GM12864 (cell line): ENCODE measurements around the gene PDE11A.

Source experiments
- DNase-seq: peaks from one replicate; pipeline ENCODE4 v3.0.0-alpha.2; 2011; ENCODE audit warnings: low read depth
- H3K4me3 ChIP-seq: 2 replicates; pipeline ENCODE4 v1.5.1; 2011; ENCODE audit warnings: mild to moderate bottlenecking, low read depth, low read length, control low read depth
- CTCF ChIP-seq: IDR thresholded peaks from 2 replicates; pipeline ENCODE4 v1.5.1; 2011; ENCODE audit warnings: low read depth, mild to moderate bottlenecking, moderate library complexity, low read length, control low read depth, inconsistent platforms; ENCODE audit errors: missing control alignments

PDE11A gene

DNA sequence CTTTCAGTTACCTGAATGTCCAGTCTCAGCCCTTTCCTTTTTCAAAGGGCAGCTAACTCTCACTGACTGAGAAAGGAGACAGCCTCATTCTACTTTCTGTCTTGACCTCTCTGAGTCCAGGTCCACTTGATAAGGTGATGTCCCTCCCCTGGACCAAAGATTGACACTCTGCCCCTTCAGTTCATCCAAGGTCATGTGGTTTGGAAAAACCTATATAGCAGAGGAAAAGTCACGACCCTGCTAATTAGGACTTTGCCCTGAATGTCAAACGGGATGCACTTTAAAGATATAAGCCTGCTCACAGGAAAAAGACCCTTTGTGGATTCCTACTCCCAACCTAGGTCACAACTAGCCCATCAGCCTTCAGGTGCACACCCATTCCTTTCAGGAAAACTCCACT is 471.7 kb downstream of the PDE11A start:
- no peak for DNase-seq
- no peak overlapping the region for H3K4me3 ChIP-seq
- no peak for TF ChIP-seq CTCF

- no peak overlapping the region for H3K4me3 ChIP-seq
- DNase-seq, result no peak
- no peak for TF ChIP-seq CTCF
Observed at GRCh38 chr2:177599956-177600355, 472.6 kb downstream of the PDE11A start.

- DNase-seq, result no peak
- no peak overlapping the region for H3K4me3 ChIP-seq
- no peak for TF ChIP-seq CTCF
Observed at GRCh38 chr2:177599139-177599688, 473.4 kb downstream of the PDE11A start.

GRCh38 chr2:177598326-177599138 is 474.0 kb downstream of the PDE11A start:
- TF ChIP-seq CTCF, result no peak
- DNase-seq, result no peak
- no peak overlapping the region for H3K4me3 ChIP-seq

GRCh38 chr2:177597759-177598158 is 474.8 kb downstream of the PDE11A start:
- no peak for DNase-seq
- TF ChIP-seq CTCF, result no peak
- no peak overlapping the region for H3K4me3 ChIP-seq

DNA sequence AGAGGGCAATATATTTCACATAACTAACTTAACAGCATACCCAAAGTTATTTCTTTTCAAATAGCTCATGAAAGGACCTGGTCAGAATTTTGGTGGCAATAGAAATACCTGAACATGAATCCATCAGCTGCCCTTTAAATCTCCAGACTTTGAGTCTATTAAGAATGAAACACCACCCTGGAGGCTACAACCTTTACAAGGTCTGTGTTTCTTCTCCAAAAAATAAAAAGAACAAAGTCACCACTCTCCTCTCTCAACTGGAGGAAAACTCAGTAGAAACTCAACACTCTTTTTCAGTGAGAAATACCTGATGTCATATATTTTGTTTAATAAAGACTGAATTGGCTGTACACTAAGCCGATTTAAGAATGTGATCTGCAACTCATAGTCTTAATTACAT is 475.7 kb downstream of the PDE11A start:
- DNase-seq, result no peak
- no peak for TF ChIP-seq CTCF
- H3K4me3 ChIP-seq, result no peak overlapping the region

GRCh38 chr2:177595126-177595845 is 477.3 kb downstream of the PDE11A start:
- no peak for DNase-seq
- no peak overlapping the region for H3K4me3 ChIP-seq
- TF ChIP-seq CTCF, result no peak
